ENCODE measurements around the gene RFFL. TPM values are rescaled to one million over a fixed set of nuclear protein-coding genes. Genes with fewer than 3 reads are reported as not detected.
"Not testable (repeated sequence)": the region's sequence is repeated elsewhere in the genome, so short reads cannot be mapped to it uniquely, and the experiment has no call there.

RFFL gene
- total RNA-seq, 1 experiment from 2014 or later, result 38.6 TPM

DNA sequence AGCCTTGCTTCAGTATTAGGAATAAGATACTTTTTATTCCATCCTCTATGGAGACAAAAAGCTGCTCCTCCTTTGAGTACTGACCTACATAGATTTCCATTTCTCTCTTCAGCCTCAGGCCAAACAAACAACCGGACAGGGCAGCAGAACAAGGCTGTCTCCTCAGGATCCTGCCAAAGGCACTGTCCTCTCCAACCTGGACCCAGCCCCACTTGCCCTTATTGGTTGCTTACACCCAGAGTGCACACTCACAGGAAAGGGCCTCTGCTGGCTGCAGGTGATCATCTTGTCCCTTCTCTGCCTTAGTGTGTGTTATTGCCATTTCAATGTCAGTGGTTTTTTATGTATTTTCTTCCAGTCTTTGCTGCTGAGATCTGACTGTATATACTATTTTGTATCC lies 56.5 kb downstream of the RFFL start:
- no peak for DNase-seq (ENCODE audit: low spot score)

DNA sequence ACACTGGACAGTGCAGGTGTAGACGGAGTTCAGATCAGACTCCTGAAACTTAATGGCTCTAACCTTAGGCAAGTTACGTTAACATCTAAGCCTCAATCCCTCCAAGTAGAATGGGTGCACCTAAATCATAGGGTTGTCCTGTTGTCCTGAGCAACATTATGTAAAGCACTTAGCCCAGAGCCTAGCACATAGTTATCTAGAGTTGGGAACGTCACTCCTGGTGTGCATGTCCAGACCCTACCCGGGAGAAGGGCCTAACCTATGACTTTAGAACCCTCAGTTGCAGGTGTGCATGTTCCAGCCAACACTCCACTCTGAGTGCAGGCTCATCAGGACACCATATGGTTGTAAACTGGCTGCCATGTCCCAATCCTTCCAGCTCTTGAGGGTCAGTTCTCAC lies 57.2 kb downstream of the RFFL start:
- no peak for DNase-seq (ENCODE audit: low spot score)

DNA sequence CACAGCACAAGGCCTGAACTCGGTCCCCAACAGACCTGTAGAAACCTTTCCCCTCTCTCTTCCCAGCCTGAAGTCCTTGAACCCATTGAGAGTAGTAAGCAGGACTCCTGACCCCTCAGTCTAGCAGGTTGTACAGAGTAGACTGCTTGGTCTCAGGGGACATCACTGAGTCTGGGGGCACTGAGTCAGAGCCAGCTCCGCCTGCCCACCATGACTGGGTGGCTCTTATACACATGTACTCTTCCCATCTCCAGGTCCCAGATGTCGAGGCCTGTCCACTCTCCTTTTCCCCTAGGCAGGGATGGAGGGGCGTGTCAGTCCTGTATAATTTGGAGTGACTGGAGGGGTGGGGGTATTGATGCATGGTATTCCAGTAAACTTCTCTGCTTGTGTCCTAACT lies 59.7 kb downstream of the RFFL start:
- no peak for DNase-seq (ENCODE audit: low spot score)

DNA sequence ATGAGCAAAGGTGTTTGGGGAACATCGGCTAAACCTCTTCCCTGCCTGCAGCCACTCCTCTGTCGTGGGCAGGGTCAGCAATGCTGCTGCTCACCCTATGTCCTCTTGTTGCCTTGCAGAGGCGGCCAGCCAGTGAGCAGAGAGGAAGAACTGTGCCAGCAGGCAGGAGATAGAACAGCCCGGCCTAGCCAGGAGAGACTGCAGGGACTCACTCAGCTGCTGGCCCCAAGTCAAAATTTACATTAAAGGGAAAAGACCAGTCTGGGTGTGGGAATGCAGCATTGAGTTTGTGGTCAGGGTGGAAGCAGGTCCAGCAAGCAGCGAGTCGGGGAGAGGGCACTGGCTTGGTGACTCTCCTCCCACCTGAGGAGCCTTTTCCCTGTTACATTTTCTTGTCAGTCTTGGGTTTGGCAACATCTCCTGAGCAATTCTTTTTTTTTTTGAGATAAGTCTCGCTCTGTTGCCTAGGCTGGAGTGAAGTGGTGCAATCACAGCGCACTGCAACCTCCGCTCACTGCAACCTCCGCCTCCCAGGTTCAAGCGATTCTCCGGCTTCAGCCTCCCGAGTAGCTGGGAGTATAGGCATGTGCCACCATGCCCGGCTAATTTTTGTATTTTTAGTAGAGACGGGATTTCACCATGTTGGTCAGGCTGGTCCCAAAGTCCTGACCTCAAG lies 60.5 kb downstream of the RFFL start:
- DNase-seq (ENCODE audit: low spot score), result peak; percentile 30

DNA sequence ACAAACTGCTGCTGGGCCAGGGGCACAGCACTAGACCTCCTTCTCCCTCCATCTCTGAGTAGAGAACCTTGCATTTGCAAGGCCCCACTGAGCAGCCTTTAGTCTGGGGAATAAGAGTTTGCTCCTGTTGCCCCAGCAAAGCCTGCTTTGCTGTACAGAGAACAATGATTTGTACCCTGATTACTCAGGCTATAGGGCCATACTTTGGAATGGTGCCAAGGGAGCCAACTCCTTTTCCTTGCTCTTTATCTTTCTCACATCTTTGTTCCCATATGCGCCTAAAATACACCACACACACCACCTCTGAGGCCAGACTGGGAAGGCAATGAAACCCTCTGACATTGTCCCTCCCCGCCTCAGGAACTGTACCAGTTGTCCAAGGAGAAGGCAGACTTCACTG lies 62.0 kb downstream of the RFFL start:
- DNase-seq (ENCODE audit: low spot score), result no peak

DNA sequence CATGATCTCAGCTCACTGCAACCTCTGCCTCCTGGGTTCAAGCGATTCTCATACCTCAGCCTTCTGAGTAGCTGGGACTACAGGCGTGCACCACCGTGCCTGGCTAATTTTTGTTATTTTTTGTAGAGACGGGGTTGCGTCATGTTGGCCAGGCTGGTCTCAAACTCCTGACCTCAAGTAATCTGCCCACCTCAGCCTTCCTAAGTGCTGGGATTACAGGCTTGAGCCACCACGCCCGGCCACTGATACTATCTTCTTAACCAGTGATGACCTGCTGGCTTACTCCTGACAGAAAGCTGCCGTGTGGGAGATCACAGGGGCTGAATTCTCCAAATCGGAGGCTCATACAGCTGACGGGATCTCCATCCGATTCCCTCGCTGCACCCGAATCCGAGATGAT lies 62.5 kb downstream of the RFFL start:
- DNase-seq (ENCODE audit: low spot score), result not testable (repeated sequence)

DNA sequence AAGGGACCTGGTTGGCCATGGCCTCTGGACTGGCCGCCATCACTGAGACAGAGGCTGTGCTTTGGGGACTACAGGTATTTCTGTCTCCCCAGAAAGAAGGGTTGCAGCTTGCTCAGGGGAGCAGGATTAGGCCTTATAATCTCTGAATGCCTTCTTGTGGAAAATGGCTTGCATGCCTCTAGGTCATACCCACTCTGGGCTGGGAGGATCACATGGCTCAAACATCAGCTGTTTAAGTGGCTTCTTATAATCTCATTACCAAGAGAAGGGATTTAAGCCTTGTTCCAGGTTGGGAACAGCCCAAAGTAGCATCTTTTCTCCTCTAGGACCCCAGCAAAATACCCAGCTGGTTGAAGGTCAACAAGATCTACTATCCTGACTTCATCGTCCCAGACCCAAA lies 64.1 kb downstream of the RFFL start:
- no peak for DNase-seq (ENCODE audit: low spot score)

DNA sequence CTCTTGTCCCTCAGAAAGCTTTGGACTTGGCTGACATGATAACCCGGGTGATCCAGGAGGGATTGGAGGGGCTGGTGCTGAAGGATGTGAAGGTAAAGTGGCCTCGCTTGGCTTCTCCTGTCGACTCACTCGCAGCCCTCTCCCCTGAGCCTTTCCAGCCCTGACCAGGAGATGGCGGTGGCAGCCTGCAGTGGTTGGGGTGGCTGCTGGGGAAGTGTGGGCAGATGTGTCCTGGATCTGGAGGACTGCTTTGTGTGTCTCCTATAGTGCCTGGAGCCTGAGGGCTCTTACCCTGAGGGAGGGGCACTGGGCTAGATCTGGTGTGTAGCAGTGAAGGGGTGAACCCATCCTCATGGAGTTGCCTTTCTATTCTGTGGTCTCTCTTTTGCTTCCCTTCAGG lies 65.3 kb downstream of the RFFL start:
- DNase-seq (ENCODE audit: low spot score), result peak; percentile 93

DNA sequence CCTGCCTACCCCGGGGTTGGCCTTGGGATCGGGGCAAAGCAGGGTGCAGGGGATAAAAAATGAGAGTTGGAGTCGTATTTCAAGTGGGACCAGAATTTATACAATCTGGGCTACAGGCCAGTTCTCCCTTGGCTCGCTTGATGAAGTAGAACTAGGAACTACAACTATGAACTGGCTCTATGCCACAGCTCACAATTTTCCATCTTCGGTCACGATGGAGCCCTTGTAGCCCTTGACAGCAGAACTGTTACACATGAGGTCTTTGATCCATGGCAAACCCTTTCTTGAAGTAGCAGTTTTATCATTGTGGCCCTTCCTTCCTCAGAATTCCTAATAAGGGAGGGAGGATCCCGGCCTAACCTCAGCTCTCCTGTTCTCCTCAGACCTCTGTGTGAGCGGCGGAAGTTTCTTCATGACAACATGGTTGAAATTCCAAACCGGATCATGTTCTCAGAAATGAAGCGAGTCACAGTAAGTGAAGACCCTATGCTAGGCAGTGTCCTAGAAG lies 66.1 kb downstream of the RFFL start:
- no peak for DNase-seq (ENCODE audit: low spot score)

DNA sequence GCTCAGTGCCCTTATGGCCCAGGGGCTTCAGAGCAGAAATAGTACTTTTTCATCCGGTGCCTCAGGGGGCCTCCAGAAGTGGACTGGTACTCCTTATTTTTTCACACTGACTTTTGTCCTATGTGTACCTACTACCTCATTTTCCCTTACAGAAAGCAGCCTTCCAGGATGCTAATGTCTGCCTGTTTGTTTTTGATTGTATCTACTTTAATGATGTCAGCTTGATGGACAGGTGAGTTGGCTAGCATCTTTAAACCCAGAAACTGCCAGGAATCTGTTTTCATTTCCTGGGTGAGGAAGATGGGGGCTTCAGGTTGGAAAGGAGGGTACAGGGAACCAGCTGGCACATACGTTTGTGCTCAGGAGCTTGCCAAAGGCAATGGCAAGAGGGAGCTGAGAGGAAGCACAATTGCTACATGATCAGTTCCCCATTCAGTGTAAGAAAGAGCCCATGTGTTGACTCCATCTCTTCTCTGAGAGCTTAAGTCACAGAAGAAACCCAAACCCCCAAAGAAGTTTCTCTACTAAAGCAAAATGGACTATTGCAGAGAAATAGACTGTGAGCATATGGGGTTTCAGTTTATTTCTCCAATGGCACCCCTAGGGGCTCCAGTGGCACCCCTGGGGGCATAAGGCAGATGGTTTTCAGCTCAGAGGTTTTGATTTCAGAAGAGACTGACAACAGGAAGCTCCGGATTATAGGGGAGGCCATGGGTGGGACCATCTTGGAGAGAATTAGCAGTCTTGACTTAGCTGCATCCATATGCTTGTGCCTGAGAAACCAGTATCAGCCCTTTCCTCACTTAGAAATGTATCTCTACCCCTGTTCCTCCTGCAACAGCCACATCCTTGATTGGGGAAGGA lies 66.9 kb downstream of the RFFL start:
- DNase-seq (ENCODE audit: low spot score), result no peak

DNA sequence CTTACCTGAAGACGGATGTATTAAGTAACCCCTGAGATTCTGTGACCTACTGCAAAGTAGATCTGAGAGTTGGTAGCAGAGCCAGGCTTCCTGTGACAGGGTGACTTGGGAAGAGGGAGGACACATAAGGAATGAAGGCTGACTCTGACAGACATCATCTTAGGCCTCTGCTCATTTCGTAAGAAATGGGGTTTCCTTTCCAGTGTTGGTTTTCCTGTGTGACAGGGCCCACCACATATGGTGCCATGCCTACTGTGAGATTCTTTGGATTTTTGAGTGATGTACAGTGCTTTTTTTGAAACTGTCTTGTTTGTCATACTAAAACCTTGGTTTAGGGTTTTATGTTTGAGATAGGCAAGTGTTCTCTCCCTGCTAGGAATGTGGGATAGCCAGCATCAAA lies 70.5 kb downstream of the RFFL start:
- no peak for DNase-seq (ENCODE audit: low spot score)

DNA sequence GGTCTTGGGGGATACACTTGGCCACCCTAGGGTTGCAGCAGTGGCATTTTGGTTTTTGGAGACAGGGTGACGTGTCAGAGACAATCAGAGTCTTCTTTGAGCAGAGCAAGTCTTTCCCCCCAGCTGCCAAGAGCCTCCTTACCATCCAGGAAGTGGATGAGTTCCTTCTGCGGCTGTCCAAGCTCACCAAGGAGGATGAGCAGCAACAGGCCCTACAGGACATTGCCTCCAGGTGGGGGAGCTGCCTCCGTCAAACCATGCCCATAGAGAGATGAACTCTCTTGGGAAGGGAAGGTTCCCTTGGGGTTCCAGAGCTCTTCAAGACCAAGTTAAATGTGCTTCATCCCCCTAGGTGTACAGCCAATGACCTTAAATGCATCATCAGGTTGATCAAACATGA lies 71.9 kb downstream of the RFFL start:
- no peak for DNase-seq (ENCODE audit: low spot score)

DNA sequence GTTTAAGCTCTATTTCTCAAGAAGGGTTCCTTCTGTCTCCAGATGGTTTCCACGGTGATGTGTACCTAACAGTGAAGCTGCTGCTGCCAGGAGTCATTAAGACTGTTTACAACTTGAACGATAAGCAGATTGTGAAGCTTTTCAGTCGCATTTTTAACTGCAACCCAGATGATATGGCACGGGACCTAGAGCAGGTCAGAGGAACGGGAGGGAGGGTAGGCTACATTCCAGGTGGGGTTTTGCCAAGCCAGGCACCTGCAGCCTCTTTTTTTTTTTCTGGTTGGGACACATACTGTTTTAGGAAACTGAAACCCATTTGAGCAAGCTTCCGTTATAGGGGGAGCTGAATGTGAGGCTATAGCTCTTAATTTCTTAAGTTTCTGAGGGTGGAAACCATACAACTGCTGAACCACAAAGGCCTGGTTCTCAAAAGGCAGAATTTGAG lies 72.6 kb downstream of the RFFL start:
- DNase-seq (ENCODE audit: low spot score), result peak; percentile 53

DNA sequence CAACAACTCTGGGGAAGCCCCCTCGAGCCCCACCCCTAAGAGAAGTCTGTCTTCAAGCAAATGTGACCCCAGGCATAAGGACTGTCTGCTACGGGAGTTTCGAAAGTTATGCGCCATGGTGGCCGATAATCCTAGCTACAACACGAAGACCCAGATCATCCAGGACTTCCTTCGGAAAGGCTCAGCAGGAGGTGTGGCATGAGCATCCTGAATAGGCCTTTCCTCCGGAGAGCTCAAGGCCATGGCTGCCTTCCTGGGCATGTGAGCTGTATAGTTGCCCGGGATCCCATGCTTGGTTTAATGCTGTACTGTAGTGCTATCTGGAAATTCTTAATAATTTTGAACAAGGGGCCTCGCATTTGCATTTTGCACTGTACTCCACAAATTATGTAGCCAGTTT lies 74.0 kb downstream of the RFFL start:
- no peak for DNase-seq (ENCODE audit: low spot score)

DNA sequence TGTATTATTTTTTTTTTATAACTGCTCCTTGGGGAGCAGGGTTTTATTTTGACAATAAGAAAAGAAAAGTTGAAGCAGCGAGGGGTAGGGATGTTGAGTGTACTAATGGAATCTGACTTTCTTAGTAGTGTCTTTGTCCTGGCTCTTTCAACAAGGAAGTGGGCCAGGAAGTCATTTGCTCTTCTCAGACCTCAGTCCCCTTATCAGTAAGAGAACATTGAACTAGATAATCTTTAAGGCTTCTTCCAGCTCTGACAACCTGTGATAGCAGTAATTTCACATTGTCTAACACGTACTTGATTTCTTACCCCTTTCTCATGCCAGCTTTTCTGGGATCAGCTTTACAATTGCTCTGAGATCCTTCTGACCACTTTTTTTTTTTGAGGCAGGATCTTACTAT lies 74.9 kb downstream of the RFFL start:
- no peak for DNase-seq (ENCODE audit: low spot score)

DNA sequence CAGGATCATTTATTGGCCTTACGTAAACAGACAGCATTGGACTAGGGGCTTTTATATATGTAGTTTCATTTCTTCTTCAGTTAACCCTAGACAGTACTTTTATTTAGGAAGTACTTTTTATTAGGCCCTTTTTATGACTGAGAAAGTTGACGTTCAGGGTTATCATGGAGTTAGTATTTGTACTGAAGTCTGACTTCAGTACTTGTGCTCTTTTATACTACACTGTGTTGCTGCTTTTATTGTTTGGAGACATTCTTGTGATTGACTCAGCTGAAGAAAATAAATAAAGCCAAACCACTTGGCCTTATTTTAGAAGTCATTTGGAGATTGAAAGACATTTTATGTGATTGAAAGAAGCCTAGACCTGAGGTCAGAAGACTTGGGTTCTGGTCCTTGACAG lies 76.3 kb downstream of the RFFL start:
- DNase-seq (ENCODE audit: low spot score), result no peak

DNA sequence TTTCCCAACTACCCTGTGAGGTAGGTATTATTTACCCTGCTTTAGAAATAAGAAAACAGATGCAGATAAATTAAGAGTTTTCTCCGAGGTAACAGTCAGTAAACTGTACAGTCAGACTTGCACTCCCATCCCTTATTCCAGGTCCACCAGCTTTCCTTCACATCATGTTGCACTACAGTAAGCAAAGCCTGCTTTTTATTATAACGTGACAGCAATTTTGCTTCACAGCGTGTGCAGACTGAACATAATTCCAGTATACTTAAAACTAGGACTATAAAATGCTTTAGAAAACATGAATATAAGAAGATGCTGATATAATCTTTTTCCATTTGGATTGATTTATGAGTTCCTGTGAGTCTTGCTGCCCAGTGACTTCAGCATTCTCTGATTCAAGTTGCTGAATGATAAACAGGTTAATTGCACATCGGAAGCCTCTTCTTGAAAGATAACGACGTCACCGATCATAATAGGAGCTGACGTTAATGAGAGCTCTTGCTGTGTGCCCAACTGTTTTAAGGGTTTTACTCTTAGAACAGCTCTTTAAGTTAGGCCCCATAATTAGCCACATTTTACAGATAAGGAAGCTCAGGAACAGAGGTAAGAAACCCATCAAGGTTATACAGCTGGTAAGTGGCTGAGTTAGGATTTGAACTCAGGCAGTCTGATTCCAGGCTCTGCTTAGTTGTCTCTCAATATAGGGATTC lies 81.8 kb downstream of the RFFL start:
- peak; percentile 52 for DNase-seq (ENCODE audit: low spot score)

DNA sequence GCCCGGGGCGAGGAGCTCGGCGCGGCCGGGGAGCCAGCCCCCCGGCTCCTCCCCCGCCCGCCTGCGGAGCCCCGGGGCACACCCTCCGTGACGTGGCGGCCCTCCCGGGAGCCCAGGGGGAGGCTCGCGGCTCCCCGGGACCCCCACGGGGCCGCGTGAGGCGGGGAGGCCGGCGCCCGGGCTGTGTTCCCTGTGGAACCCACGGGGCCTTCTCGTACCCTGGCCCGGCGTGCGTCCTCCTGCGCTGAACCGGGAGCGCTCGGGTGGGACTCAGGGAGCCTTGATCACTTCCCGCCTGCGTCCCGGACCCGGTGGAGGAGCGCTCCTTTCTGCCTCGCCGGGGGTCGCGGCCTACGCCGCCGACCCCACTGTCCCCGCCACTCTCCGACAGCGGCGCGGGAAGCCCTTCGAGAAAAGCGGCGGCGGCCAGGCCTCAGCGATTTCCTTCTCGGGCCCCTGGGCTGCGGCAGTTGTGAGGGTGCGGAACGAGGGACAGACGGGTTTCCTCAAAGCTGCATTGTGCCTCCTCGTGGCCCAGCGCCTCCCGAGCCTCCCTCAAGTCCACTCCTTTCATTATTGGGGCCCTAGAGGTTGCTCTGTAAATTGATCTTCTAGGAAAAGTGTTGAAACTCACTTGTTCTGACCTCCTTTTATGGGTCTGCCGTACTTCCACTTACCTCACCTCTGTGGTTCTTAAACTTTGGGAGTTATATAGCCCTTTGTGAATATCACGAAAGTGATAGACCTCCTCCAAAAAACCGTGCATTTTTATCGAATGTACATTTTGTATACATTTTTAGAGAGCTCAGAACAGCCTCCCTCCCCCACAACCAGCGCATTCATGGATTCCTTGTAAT lies 82.6 kb downstream of the RFFL start:
- DNase-seq (ENCODE audit: low spot score), result peak; percentile 91

DNA sequence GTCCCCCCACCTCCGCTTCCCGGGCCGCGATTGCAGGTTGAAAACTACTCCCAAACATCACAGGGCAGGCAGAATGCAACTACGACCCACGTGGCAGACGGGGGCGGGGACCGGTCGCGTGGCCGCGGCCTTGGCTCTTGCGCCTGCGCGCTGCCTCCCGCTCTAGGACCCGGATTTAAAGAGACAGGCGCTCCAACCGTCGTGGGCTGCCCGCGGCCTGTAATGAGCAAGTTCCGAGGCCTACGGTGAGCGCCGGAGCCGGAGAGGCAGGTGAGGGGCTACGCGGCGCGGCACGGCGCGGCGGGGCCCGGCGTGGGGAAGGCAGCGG lies 83.2 kb downstream of the RFFL start, which contains the start of gene LIG3:
TSS of gene LIG3 (plus strand) at position 160 of the 328 bp plus-strand sequence. CDS start 2,494 bp downstream, outside the sequence.
- peak; percentile 99 for DNase-seq (ENCODE audit: low spot score)

DNA sequence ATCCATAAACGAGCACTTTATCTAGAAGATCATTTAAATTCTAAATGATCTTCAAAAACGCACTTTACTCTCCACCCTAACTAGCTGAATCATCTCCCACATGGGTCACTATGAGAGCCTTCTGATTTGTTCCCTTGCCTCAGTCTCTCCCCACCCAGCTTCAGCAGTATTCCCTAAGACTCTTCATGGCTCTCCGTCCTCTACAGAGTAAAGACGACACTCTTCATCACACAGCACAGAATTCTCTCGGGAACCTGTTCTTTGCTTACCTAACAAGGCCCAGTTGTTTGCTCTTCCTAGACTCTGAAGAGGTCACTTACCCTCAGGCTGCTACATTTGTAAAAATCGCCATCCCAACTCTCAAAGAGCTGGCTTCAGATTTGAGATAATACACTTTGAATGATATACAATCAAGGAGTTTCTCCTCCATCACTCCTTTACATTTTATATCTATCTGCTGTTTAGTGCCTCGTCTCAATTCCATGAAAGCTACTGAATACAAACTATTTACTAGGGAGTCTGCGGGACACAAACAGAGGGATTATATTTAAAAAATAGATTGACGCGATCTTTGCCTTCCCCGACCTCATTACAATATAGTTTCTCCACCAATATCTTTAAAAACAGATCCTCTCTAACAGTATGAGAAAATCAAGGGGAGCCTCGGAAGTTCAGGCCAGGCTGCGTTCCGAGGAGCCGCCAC lies 83.7 kb downstream of the RFFL start:
- DNase-seq (ENCODE audit: low spot score), result peak; percentile 48

DNA sequence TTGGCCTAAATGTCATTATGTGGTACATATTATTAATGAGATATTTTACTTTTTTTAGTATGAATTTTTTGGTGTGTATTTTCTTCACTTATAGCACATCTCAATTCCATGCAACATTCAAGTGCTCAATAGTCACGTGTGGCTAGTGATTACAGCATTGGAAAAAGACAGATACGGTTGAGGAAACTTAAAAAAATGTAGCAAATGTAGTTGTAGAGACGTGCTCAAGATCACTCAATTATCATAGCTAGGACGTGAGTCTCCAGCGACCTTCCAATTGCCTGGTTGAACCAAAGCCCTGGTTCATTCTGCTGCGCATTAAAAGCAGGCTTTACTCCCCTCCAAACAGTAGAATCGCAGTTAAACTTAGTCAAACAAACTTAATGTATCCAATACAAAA lies 84.4 kb downstream of the RFFL start:
- no peak for DNase-seq (ENCODE audit: low spot score)

Measured in HT-29 (cell line).